Neural cell (in vitro differentiated cells): Measurements from ENCODE around the gene VMP1. TPM values are rescaled to one million over a fixed set of nuclear protein-coding genes. Genes with fewer than 3 reads are reported as not detected.

Experiments
- H2AFZ ChIP-seq: fragments of 200-600, 300-800 bp; sonication (generic), shearing (Covaris generic); 2 replicates; pipeline ENCODE4 v1.6.0; 2014; ENCODE audit warnings: low read depth, mild to moderate bottlenecking, antibody characterized with exemption, low read length, moderate library complexity
- H3F3A ChIP-seq: fragments of 200-600 bp; shearing (Covaris generic); 2 replicates; pipeline ENCODE4 v1.6.1; 2016; ENCODE audit warnings: mild to moderate bottlenecking, moderate library complexity, mixed read lengths, antibody characterized with exemption, low read length; ENCODE audit not compliant: insufficient read depth, poor library complexity, severe bottlenecking
- H3K27ac ChIP-seq: fragments of 200-600, 300-800 bp; sonication (generic), shearing (Covaris generic); 2 replicates; pipeline ENCODE4 v1.5.1; 2014; ENCODE audit warnings: mild to moderate bottlenecking, low read length, moderate library complexity
- H3K27me3 ChIP-seq: fragments of 300-800, 200-600 bp; sonication (generic), shearing (Covaris generic); 2 replicates; pipeline ENCODE4 v1.6.0; 2014; ENCODE audit warnings: mild to moderate bottlenecking, low read depth, low read length, moderate library complexity; ENCODE audit not compliant: insufficient read depth
- H3K36me3 ChIP-seq: fragments of 300-800, 200-600 bp; sonication (generic), shearing (Covaris generic); 2 replicates; pipeline ENCODE4 v1.5.1; 2014; ENCODE audit warnings: mild to moderate bottlenecking, antibody characterized with exemption, low read length, moderate library complexity; ENCODE audit not compliant: insufficient read depth
- H3K4me2 ChIP-seq: fragments of 300-800, 200-600 bp; sonication (generic), shearing (Covaris generic); 2 replicates; pipeline ENCODE4 v1.6.0; 2014; ENCODE audit warnings: mild to moderate bottlenecking, low read length
- H3K4me3 ChIP-seq: fragments of 300-800, 200-600 bp; sonication (generic), shearing (Covaris generic); 2 replicates; pipeline ENCODE4 v1.5.1; 2014; ENCODE audit warnings: mild to moderate bottlenecking, low read length, moderate library complexity
- H3K79me2 ChIP-seq: fragments of 200-600 bp; shearing (Covaris generic); replicated peaks from 2 replicates; pipeline ENCODE4 v1.6.0; 2014; ENCODE audit warnings: mild to moderate bottlenecking, low read length, moderate library complexity; ENCODE audit not compliant: insufficient read depth
- H3K9ac ChIP-seq: fragments of 300-800, 200-600 bp; sonication (generic), shearing (Covaris generic); 2 replicates; pipeline ENCODE4 v1.6.1; 2016; ENCODE audit warnings: mild to moderate bottlenecking, low read length, mixed read lengths
- H3K9me2 ChIP-seq: fragments of 200-600 bp; shearing (Covaris generic); 2 replicates; pipeline ENCODE4 v1.6.1; 2016; ENCODE audit warnings: mild to moderate bottlenecking, low read length, mixed read lengths; ENCODE audit not compliant: insufficient read depth
- H3K9me3 ChIP-seq: fragments of 200-600, 300-800 bp; sonication (generic), shearing (Covaris generic); 2 replicates; pipeline ENCODE4 v1.6.1; 2016; ENCODE audit warnings: mild to moderate bottlenecking, mixed run types, low read length, moderate library complexity, mixed read lengths
- H4K20me1 ChIP-seq: fragments of 200-600 bp; shearing (Covaris generic); 2 replicates; pipeline ENCODE4 v1.6.1; 2016; ENCODE audit warnings: mild to moderate bottlenecking, mixed run types; ENCODE audit not compliant: insufficient read depth
- CTCF ChIP-seq: fragments of 450-650 bp; IDR thresholded peaks from 2 replicates; pipeline ENCODE4 v1.5.1; 2014; ENCODE audit warnings: antibody characterized with exemption, mild to moderate bottlenecking, moderate library complexity; ENCODE audit not compliant: poor library complexity, severe bottlenecking
- EP300 ChIP-seq: fragments of 450-650 bp; conservative IDR thresholded peaks from 2 replicates; pipeline ENCODE4 v1.6.1; 2014; ENCODE audit warnings: antibody characterized with exemption, mild to moderate bottlenecking, moderate library complexity; ENCODE audit not compliant: poor library complexity, severe bottlenecking
- EZH2 ChIP-seq: fragments of 200-600, 300-800 bp; shearing (Covaris generic), sonication (generic); IDR thresholded peaks from 2 replicates; pipeline ENCODE4 v1.6.1; 2014; ENCODE audit warnings: antibody characterized with exemption, low read length, borderline replicate concordance, mild to moderate bottlenecking; ENCODE audit not compliant: insufficient read depth, poor library complexity, severe bottlenecking
- MXI1 ChIP-seq: fragments of 450-650 bp; conservative IDR thresholded peaks from 2 replicates; pipeline ENCODE4 v1.6.1; 2014; ENCODE audit warnings: antibody characterized with exemption, mild to moderate bottlenecking; ENCODE audit not compliant: poor library complexity, severe bottlenecking
- POLR2AphosphoS5 ChIP-seq: IDR thresholded peaks from 2 replicates; pipeline ENCODE4 v1.6.1; 2012
- RAD21 ChIP-seq: fragments of 450-650 bp; conservative IDR thresholded peaks from 2 replicates; pipeline ENCODE4 v1.6.1; 2014; ENCODE audit warnings: antibody characterized with exemption, mild to moderate bottlenecking, moderate library complexity
- REST ChIP-seq: IDR thresholded peaks from 2 replicates; pipeline ENCODE4 v1.6.1; 2012; ENCODE audit warnings: borderline replicate concordance
- SMC3 ChIP-seq: fragments of 450-650 bp; conservative IDR thresholded peaks from 2 replicates; pipeline ENCODE4 v1.6.1; 2014; ENCODE audit warnings: antibody characterized with exemption, mild to moderate bottlenecking, moderate library complexity; ENCODE audit not compliant: poor library complexity
- TAF1 ChIP-seq: IDR thresholded peaks from 2 replicates; pipeline ENCODE4 v1.6.1; 2012; ENCODE audit warnings: low read depth
- polyA plus RNA-seq: library from polyadenylated mRNA; depleted of rRNA; stranded (reverse); fragments of >200 nt; gene quantifications from 2 replicates; pipeline ENCODE4 v1.2.3, GENCODE V29; 2014

The VMP1 gene
- polyA plus RNA-seq, 1 donor from 2014 or later = 75.9 TPM

GRCh38 chr17:59723607-59724006 lies 16.2 kb downstream of the VMP1 start:
- Histone ChIP-seq H3K36me3 (no peaks in the 10 kb centered on the region), H2AFZ (no peak overlapping the region), H3K79me2 (peaks cover 23% of the 10 kb centered on the region), H3K27me3 (no peaks in the 10 kb centered on the region), H3K4me2 (no peak overlapping the region), H3K27ac (no peak overlapping the region), H3K9ac (no peak overlapping the region), H3K9me3 (no peaks in the 10 kb centered on the region), H3F3A (no peaks in the 10 kb centered on the region), H4K20me1 (no peaks in the 10 kb centered on the region), H3K4me3 (no peak overlapping the region), H3K9me2 (no peaks in the 10 kb centered on the region)
- no peak for TF ChIP-seq RAD21
- TF ChIP-seq EP300 = no peak
- no peak for TF ChIP-seq MXI1
- no peak for TF ChIP-seq SMC3
- TF ChIP-seq CTCF = no peak
- TF ChIP-seq EZH2 = no peak
- no peak for TF ChIP-seq REST

- Histone ChIP-seq H3K4me3 (no peak overlapping the region), H3K36me3 (no peaks in the 10 kb centered on the region), H3F3A (no peaks in the 10 kb centered on the region), H3K79me2 (peaks cover 8% of the 10 kb centered on the region), H3K4me2 (no peak overlapping the region), H4K20me1 (no peaks in the 10 kb centered on the region), H3K9me3 (no peaks in the 10 kb centered on the region), H3K9ac (no peak overlapping the region), H3K27me3 (no peaks in the 10 kb centered on the region), H3K27ac (no peak overlapping the region), H3K9me2 (no peaks in the 10 kb centered on the region), H2AFZ (no peak overlapping the region)
- no peak for TF ChIP-seq TAF1
- no peak for TF ChIP-seq EZH2
- no peak for TF ChIP-seq MXI1
Measured at GRCh38 chr17:59725691-59726090, 18.2 kb downstream of the VMP1 start.

- Histone ChIP-seq H3K79me2 (peaks cover 8% of the 10 kb centered on the region), H3F3A (no peaks in the 10 kb centered on the region), H3K36me3 (no peaks in the 10 kb centered on the region), H3K9me2 (no peaks in the 10 kb centered on the region), H3K4me3 (no peak overlapping the region), H2AFZ (no peak overlapping the region), H3K27me3 (no peaks in the 10 kb centered on the region), H3K9me3 (no peaks in the 10 kb centered on the region), H3K9ac (no peak overlapping the region), H3K4me2 (no peak overlapping the region), H3K27ac (no peak overlapping the region), H4K20me1 (no peaks in the 10 kb centered on the region)
- no peak for TF ChIP-seq RAD21
- TF ChIP-seq MXI1 = no peak
- TF ChIP-seq POLR2AphosphoS5 = no peak
- TF ChIP-seq REST = no peak
- no peak for TF ChIP-seq EZH2
- no peak for TF ChIP-seq TAF1
- TF ChIP-seq SMC3 = no peak
- TF ChIP-seq CTCF = no peak
- no peak for TF ChIP-seq EP300
Measured at GRCh38 chr17:59727817-59728533, 20.5 kb downstream of the VMP1 start.
